GM19397 (cell line): ENCODE measurements around the gene PRLH.

Experiments used
- ATAC-seq: cut with Tn5 transposase; IDR thresholded peaks from one replicate; pipeline ENCODE4 v1.9.1; 2021; ENCODE audit warnings: mild to moderate bottlenecking, moderate library complexity; ENCODE audit not compliant: unreplicated experiment

Gene PRLH, protein sequence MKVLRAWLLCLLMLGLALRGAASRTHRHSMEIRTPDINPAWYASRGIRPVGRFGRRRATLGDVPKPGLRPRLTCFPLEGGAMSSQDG

DNA sequence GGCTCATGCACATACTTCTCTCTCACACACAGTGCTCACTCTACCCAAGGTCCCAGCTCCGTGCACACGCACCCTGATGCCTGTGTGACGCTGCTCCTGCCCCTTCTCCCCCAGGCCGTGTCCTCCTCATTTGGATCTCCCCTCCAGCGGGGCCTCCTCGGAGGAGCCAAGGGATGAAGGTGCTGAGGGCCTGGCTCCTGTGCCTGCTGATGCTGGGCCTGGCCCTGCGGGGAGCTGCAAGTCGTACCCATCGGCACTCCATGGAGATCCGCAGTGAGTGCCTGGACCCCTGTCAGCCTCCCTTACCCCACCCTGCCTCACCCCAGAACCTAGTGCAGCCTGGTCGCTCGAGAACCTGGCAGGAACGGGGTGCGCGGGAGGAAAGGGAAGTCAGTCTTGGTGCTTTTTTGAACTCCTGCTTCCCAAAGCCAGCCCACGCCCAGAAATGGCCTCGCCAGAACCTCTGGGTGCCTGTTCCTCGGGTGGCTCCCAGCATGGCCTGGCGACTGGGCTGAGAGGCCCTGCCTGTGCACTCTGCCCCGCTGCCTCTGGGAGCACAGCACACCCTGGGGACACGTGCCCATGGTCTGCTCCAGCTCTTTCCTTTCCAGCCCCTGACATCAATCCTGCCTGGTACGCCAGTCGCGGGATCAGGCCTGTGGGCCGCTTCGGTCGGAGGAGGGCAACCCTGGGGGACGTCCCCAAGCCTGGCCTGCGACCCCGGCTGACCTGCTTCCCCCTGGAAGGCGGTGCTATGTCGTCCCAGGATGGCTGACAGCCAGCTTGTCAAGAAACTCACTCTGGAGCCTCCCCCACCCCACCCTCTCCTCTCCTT, at the start of gene PRLH:
Gene PRLH (plus strand): TSS at position 174 of the 835 bp plus-strand sequence. CDS start 0 bp downstream, at position 174.
- no peak for ATAC-seq

- no peak for ATAC-seq
Measured at GRCh38 chr2:237517163-237517562, 49.2 kb upstream of the PRLH start.

DNA sequence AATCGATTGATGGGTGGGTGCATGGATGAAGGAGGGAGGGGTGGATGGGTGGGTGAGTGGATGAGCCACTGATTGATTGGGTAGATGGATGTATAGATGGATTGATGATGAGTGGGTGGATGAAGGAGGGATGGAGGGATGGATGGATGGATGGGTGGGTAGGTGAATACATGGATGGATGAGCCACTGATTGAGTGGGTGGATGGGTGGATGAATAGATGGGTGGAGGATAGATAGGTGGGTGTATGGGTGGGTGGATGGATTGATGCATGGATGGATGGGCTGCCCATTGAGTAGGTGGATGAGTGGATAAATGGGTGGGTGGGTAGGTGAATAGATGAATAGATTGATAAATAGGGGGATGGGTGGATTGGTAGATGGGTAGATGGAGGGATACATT, 48.4 kb upstream of the PRLH start:
- ATAC-seq: no peak

- ATAC-seq: no peak
Measured at GRCh38 chr2:237519506-237520245, 46.7 kb upstream of the PRLH start.

DNA sequence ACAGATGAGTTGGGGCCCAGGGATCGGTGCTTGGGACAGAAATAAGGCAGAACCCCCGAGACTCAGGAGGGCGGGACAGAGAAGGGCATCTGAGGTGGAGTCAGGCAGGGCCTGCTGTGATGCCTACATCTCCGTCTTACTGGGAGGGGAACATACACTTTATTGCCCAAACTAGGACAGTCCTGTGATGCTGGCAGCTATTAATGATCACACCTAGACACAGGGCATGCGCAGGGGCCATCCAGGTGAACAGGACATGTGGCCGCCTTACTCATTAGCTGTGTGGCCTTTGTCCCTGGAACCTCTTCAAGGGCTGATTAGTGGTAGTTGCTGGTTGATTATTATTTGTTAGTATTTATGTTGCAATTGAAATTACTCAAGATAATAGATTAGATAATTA, 46.1 kb upstream of the PRLH start:
- no peak for ATAC-seq

DNA sequence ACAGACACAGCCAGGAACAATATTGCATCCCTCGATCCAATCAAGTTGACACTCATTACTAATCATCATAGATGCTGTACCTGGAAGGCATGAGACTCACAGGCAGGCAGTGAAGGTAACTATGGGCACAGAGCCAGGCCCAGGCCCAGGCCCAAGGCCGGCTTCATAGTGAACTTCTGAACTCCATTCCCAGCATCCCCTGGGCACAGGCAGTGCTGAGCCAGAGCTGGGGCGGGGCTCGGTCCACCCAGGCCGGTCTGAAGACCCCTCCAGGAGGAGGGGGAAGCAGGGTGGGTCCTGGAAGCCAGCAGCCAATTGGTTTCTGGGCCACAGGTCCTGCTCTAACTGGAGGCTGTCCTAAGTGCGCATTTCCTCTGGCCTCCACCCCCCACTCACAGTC, 41.7 kb upstream of the PRLH start:
- ATAC-seq: no peak

DNA sequence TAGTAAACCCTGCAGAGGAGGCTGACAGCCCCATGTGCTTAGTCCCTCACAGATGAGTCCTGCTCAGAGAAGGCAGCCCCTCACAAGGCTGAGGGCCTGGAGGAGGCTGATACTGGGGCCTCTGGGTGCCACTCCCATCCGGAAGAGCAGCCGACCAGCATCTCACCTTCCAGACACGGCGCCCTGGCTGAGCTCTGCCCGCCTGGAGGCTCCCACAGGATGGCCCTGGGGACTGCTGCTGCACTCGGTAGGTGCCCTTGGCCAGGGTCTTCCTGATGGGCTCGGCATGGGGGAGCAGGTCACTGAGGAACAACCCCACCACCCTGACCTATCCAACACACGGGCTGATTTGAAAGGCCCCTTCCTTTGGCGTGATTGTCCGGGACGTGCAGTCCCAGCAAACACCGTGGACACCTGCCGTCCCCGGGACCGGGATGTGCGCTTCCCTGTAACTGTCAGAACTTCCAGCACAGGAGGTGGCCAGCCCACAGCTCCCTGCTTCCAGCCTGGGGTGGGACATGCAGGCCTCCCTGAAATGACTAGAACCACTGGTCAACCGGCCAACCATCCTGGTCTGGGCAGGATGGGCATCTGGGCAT, 40.7 kb upstream of the PRLH start:
- no peak for ATAC-seq

GRCh38 chr2:237527233-237527632, 39.1 kb upstream of the PRLH start:
- no peak for ATAC-seq

DNA sequence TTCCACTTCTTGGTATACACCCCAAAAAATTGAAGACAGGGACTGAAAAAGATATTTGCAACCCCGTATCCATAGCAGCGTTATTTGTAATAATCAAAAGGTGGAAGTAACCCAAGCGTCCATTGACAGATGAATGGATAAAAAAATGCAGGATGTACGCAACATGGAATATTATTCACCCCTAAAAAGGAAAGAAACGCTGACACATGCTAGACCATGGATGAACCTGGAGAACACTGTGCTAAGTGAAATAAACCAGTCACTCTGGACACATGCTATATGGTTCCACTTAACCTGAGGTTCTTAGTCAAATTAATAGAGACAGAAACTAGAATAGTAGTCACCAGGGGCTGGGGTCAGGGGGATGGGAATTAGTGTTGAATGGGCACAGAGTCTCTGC, 38.6 kb upstream of the PRLH start:
- no peak for ATAC-seq

DNA sequence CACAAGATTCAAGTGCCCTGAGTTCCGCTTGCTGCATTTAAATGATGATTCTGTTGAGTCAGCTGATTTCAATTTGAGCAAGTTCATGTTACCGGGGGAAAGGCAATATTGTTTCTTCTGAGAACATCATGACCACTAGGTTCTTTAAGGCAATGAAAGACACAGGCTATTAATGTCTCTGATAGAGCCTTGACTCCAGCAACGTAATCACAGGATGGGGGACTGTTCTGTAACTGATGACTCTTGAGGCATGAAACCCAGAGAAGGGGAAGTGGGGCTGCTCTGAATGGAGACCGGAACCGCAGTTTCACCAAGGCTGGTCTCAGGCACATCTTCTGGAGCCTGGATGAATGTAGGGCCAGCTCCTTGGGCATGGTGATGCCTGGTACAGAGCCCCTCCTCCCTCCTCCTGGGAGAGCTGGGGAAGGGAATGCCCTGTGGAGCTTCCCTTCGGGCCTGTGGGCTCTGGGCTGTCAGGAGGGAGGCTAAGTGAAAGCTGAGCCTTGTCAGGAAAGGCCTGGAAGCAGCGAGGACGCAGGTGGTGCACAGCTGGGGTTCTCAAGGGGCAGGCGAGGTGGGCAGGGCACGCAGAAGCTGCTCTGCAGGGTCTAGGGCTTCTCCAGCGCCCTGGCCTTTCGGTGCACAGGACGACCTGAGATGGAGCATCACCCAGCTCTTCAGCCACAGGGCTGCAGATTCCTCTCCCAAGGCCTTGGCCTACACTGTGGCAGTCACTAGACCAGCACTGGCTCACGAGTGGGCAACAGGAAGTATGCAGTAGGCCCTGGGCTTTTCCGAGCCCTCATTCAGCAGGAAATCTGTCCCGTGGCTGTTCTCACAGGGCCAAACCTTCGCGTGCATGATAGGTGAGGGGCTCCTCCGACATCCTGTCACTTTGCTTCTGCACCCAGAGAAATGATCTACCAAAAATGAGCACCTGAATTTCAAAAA, 36.6 kb upstream of the PRLH start:
- ATAC-seq: no peak

- ATAC-seq: no peak
Measured at GRCh38 chr2:237530472-237531433, 35.6 kb upstream of the PRLH start.

GRCh38 chr2:237532160-237532559, 34.2 kb upstream of the PRLH start:
- ATAC-seq: no peak

DNA sequence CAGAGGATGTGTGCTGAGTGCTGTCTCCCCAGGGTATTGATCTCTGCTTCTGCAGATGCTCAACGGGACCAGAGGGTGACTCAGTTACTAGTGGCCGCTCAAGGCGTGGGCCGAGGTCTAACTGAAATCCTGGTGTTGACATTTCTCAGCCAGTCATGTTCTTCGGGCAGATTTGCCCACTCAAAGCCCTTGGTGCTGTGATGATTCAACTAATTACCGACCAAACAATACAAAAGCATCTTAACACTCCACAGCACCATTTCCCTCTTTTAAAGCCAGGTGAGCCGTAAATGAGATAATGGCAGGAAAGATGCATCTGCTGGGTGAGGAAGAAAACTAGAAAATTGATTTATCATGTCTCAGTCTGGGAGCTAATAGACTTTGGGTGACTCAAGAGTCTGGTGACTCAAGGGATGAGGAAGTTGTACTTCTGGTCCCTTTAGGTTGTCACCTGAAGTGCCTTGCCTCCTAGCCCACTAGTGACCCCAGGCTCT, 32.7 kb upstream of the PRLH start:
- ATAC-seq: no peak

DNA sequence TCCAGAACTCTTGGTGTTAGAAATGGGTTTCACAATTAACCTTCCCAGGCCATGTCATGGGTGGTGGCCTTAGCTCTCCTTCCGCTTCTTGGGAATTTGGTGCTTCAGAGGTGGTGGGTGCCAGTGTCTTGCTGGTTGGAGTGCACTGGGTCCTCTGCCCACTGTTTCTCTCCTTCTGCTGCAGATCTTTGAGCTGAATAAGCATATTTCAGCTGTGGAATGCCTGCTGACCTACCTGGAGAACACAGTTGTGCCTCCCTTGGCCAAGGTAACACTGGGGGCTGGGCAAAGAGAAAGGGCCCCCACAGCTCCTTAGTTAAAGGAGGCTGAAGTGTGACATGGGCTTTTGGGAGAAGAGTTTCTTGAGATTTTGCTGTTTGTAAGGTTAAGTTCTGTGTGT, 32.0 kb upstream of the PRLH start:
- ATAC-seq: no peak

GRCh38 chr2:237535385-237536082, 30.8 kb upstream of the PRLH start:
- ATAC-seq: no peak

DNA sequence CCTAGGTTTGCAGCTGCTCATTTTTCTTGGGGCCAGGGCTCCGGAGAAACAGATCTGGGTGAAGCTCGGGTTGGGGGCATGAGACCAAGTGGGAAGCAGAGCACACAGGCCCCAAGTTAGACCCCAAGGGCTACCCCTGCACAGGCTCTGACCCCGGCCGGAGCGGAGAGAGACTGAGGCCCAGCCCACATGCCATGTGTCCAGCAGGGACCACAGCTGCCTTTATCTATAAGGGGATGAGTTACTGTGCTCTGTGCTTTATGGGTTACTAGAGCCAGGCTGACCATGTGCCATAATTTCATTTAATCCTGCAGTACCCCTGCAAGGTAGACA, 30.3 kb upstream of the PRLH start:
- no peak for ATAC-seq

- ATAC-seq: no peak
Measured at GRCh38 chr2:237536617-237537016, 29.8 kb upstream of the PRLH start.

GRCh38 chr2:237538001-237538720, 28.2 kb upstream of the PRLH start:
- ATAC-seq: no peak
